Activated naive CD8-positive, alpha-beta T cell treated with anti-CD3 and anti-CD28 coated beads for 36 hours (primary cell): ENCODE results near the gene GASK1A. TPM values are rescaled to one million over a fixed set of nuclear protein-coding genes. Genes with fewer than 3 reads are reported as not detected.

ENCODE experiments used
- DNase-seq: peaks from one replicate; pipeline ENCODE4 v3.0.0; 2021
- H3K27ac Mint-ChIP-seq: one replicate; pipeline ENCODE4 v1.8.0; 2022; ENCODE audit warnings: mild to moderate bottlenecking, moderate library complexity, mixed read lengths
- H3K27me3 Mint-ChIP-seq: one replicate; pipeline ENCODE4 v1.8.0; 2022; ENCODE audit warnings: mild to moderate bottlenecking, mixed read lengths
- H3K36me3 Mint-ChIP-seq: one replicate; pipeline ENCODE4 v1.8.0; 2021; ENCODE audit warnings: mild to moderate bottlenecking, mixed read lengths
- H3K4me1 Mint-ChIP-seq: one replicate; pipeline ENCODE4 v1.8.0; 2021; ENCODE audit warnings: mixed read lengths
- H3K4me3 Mint-ChIP-seq: one replicate; pipeline ENCODE4 v1.8.0; 2022; ENCODE audit warnings: mild to moderate bottlenecking, moderate library complexity, mixed read lengths
- H3K9me3 Mint-ChIP-seq: one replicate; pipeline ENCODE4 v1.8.0; 2022; ENCODE audit warnings: mixed read lengths
- total RNA-seq, 2 experiments: library from RNA; stranded (reverse); gene quantifications; one replicate each; pipeline ENCODE4 v1.2.3, GENCODE V29; 2021

The GASK1A gene
- total RNA-seq, 2 experiments from 2014 or later: 0.08 TPM; not detected in 1

DNA sequence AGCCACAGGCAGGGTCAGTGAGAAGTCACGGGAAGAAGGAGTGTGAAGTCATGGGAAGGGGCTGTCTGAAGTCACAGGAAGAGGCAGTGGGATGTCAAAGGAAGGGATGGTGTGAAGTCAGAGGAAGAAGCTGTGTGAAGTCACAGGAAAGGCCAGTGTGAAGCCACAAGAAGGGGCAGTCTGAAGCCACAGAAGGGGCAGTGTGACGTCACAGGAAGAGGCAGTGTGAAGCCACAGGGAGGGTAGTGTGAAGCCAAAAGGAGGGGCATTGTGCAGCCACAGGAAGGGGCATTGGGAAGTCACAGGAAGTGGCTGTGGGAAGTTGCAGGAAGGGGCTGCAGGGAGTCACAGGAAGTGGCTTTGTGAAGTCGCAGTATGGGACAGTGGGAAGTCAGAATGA lies 35.1 kb downstream of the GASK1A start:
- H3K9me3 Mint-ChIP-seq: peaks cover 1% of the 10 kb centered on the region
- DNase-seq: no peak
- H3K27ac Mint-ChIP-seq: no peak overlapping the region
- H3K27me3 Mint-ChIP-seq: no peaks in the 10 kb centered on the region
- H3K4me3 Mint-ChIP-seq: no peak overlapping the region
- H3K36me3 Mint-ChIP-seq: peaks cover 1% of the 10 kb centered on the region
- H3K4me1 Mint-ChIP-seq: peaks cover 7% of the 10 kb centered on the region

GRCh38 chr3:43014956-43015355 lies 35.8 kb downstream of the GASK1A start:
- DNase-seq: no peak
- no peak overlapping the region for H3K27ac Mint-ChIP-seq
- H3K4me1 Mint-ChIP-seq: peaks cover 12% of the 10 kb centered on the region
- no peak overlapping the region for H3K4me3 Mint-ChIP-seq
- peaks cover 4% of the 10 kb centered on the region for H3K9me3 Mint-ChIP-seq
- H3K36me3 Mint-ChIP-seq: peaks cover 1% of the 10 kb centered on the region
- H3K27me3 Mint-ChIP-seq: no peaks in the 10 kb centered on the region

DNA sequence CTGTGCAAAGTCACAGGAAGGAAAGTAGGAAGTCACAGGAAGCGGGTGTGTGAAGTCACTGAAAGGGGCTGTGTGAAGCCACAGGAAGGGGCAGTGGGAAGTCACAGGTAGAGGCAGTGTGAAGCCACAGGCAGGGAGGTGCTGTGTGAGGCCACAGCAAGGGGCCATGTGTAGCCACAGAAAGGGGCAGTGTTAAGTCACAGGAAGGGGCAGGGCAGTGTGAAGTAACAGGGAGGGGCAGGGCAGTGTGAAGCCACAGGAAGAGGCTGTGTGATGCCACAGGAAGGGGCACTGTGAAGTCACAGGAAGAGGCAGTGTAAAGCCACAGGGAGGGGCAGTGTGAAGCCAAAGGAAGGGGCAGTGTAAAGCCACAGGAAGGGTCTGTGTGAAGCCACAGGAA lies 36.5 kb downstream of the GASK1A start:
- DNase-seq: no peak
- H3K36me3 Mint-ChIP-seq: peaks cover 1% of the 10 kb centered on the region
- H3K27me3 Mint-ChIP-seq: no peaks in the 10 kb centered on the region
- peaks cover 17% of the 10 kb centered on the region for H3K4me1 Mint-ChIP-seq
- H3K4me3 Mint-ChIP-seq: no peak overlapping the region
- no peak overlapping the region for H3K27ac Mint-ChIP-seq
- H3K9me3 Mint-ChIP-seq: peaks cover 9% of the 10 kb centered on the region

GRCh38 chr3:43015991-43016865 lies 37.1 kb downstream of the GASK1A start:
- Mint-ChIP-seq H3K9me3 (peaks cover 14% of the 10 kb centered on the region), H3K27me3 (no peaks in the 10 kb centered on the region), H3K4me1 (peaks cover 23% of the 10 kb centered on the region), H3K36me3 (peaks cover 2% of the 10 kb centered on the region), H3K4me3 (no peak overlapping the region), H3K27ac (no peak overlapping the region)
- DNase-seq: no peak

GRCh38 chr3:43017004-43017403 lies 37.9 kb downstream of the GASK1A start:
- Mint-ChIP-seq H3K4me1 (peaks cover 26% of the 10 kb centered on the region), H3K27ac (no peak overlapping the region), H3K9me3 (peaks cover 21% of the 10 kb centered on the region), H3K36me3 (peaks cover 5% of the 10 kb centered on the region), H3K27me3 (no peaks in the 10 kb centered on the region), H3K4me3 (no peak overlapping the region)
- DNase-seq: no peak

- peaks cover 23% of the 10 kb centered on the region for H3K9me3 Mint-ChIP-seq
- no peak overlapping the region for H3K4me3 Mint-ChIP-seq
- no peak overlapping the region for H3K27ac Mint-ChIP-seq
- peaks cover 7% of the 10 kb centered on the region for H3K36me3 Mint-ChIP-seq
- peaks cover 26% of the 10 kb centered on the region for H3K4me1 Mint-ChIP-seq
- H3K27me3 Mint-ChIP-seq: no peaks in the 10 kb centered on the region
- no peak for DNase-seq
Measured at GRCh38 chr3:43017593-43018195, 38.6 kb downstream of the GASK1A start.

DNA sequence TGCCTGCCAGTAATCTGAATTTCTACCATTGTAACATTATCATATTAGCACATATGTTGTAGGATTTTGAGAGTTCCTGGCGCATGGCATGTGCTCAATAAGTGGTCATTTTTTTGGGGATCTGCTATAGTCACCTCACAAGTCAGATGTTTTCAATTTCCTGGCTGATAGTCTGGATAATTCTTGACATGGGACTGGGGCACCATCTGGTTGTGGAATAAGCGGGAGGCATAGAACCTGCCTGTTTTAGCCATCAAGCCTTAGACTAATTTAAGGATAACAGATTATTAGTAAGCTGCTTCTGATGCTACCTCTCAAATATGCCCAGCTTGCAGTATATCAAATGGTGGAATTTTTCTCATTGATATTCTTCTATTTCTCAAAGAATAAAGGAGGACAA lies 39.1 kb downstream of the GASK1A start:
- Mint-ChIP-seq H3K27ac (no peak overlapping the region), H3K27me3 (no peaks in the 10 kb centered on the region), H3K4me3 (no peak overlapping the region), H3K36me3 (peaks cover 8% of the 10 kb centered on the region), H3K9me3 (peaks cover 23% of the 10 kb centered on the region), H3K4me1 (peaks cover 30% of the 10 kb centered on the region)
- no peak for DNase-seq

DNA sequence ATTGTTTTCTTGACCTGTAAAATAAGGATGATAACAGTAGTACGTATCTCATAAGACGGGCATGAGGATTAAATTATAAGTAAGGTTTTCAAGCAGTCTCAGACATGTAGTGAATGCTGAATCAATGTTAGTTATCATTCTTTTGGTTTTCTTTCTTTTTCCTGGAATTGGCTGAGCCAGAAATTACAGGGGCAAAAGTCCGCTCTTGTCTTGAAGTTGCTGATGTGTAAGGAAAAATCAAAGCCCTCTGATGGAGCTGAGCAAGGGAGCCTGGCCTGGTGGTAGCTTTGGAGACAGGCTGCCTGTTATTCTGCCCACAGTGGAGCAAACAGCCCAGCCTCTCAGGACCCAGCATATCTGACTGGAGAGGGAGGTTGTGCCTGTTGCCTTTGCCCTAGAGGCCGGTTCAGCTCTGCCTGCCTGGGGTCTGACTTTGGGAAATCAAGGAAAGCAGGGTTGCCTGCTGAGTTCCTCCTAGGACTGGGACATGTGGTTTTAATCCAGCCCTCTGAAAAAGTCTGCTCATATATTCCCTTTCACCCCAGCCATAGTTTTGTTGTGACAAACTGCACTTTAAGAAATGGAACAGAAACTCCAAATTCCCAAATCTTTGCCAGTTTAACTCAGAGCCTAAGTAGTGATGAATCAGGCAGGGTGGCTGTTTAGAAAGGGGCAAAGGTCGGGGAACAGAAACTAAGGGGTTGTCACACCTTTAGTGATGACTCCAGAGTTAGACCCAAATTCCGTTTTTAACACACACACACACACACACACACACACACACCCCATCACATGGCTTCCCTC lies 40.1 kb downstream of the GASK1A start:
- Mint-ChIP-seq H3K36me3 (peaks cover 8% of the 10 kb centered on the region), H3K4me1 (peaks cover 40% of the 10 kb centered on the region), H3K9me3 (peaks cover 23% of the 10 kb centered on the region), H3K4me3 (no peak overlapping the region), H3K27ac (peak overlapping the region; percentile 66), H3K27me3 (no peaks in the 10 kb centered on the region)
- no peak for DNase-seq

GRCh38 chr3:43019826-43020225 lies 40.7 kb downstream of the GASK1A start:
- Mint-ChIP-seq H3K27ac (no peak overlapping the region), H3K4me1 (peaks cover 46% of the 10 kb centered on the region), H3K9me3 (peaks cover 23% of the 10 kb centered on the region), H3K36me3 (peaks cover 8% of the 10 kb centered on the region), H3K4me3 (no peak overlapping the region), H3K27me3 (no peaks in the 10 kb centered on the region)
- DNase-seq: no peak

DNA sequence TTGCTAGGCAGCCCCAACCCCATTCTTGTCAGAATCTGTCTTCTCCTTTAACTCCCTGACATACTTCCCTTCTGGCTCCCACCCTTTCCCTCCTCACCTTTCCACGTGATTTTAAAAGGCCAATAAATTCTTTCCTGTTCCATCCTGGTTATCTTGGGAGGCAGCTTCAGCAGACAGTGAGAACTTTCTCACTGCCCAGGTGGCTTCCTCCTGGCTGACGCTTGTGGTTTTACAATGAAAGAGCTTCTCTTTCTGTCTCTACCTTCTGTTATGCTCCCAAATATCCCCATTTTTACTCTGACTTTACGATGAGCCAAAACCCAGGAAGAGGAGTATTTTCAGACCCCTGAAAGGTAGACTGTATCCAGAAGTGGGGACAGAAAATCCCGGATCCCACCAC lies 42.1 kb downstream of the GASK1A start:
- Mint-ChIP-seq H3K9me3 (peaks cover 23% of the 10 kb centered on the region), H3K4me1 (peaks cover 53% of the 10 kb centered on the region), H3K36me3 (peaks cover 8% of the 10 kb centered on the region), H3K27ac (no peak overlapping the region), H3K27me3 (no peaks in the 10 kb centered on the region), H3K4me3 (no peak overlapping the region)
- no peak for DNase-seq

DNA sequence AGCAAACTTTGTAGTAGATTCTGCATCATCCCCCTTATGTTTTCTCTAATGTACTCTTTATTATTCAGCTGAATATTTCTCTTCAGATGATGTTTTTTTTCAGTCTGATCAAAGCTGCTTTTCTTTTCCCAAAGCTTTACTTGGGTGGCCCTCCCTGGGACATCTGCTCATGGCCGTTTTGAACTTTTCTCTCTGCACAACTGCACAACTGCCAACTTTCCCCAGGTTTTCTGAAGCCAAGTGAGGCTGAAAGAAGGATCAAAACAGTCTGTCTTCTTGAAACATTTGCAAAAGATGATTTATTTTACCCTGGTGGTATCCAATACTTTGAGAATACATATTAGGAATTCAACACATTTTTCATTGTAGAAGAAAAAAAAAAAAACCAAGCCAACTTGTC lies 43.0 kb downstream of the GASK1A start:
- Mint-ChIP-seq H3K4me1 (peaks cover 53% of the 10 kb centered on the region), H3K27me3 (no peaks in the 10 kb centered on the region), H3K9me3 (peaks cover 26% of the 10 kb centered on the region), H3K27ac (no peak overlapping the region), H3K4me3 (no peak overlapping the region), H3K36me3 (peaks cover 8% of the 10 kb centered on the region)
- no peak for DNase-seq

DNA sequence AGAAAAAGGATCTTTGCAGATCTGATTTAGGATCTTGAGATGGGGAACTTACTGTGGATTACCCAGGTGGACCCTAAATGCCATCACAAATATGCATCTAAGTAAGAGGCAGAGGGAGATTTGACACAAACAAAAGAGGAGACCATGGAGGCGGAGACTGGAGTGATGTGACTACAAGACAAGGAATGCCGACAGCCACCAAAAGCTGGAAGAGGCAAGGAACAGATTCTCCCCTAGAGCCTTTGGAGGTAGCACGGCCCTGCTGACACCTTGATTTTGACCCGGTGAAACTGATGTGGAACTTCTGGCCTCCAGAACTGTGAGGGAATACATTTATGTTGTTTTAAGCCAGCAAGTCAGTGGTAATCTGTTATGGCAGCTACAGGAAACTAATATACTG lies 44.0 kb downstream of the GASK1A start:
- Mint-ChIP-seq H3K4me3 (no peak overlapping the region), H3K36me3 (peaks cover 8% of the 10 kb centered on the region), H3K27me3 (no peaks in the 10 kb centered on the region), H3K9me3 (peaks cover 27% of the 10 kb centered on the region), H3K27ac (peak overlapping the region; percentile 59), H3K4me1 (peaks cover 53% of the 10 kb centered on the region)
- DNase-seq: no peak

DNA sequence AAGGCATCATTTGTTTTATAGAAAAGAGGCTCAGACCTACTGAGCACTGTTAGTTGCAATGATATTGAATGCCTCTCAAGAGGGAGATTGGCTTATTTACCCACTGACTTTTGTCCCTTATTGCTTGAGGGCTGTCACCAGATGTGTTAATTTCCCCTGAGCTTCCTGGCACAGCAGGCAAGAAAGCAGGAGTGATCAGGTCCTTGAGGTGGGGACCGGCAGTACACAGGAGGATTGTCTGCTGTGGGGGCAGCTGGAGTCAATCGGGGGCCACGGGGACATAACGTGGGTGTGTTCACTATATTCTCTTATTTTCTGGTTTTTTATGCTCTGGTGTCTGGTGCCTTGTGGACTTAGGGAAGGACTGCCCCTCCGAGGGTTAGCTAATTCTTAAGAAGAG lies 44.6 kb downstream of the GASK1A start:
- Mint-ChIP-seq H3K4me1 (peaks cover 53% of the 10 kb centered on the region), H3K36me3 (peaks cover 7% of the 10 kb centered on the region), H3K4me3 (peak overlapping the region; percentile 38), H3K27ac (peak overlapping the region; percentile 72), H3K27me3 (no peaks in the 10 kb centered on the region), H3K9me3 (peaks cover 27% of the 10 kb centered on the region)
- no peak for DNase-seq

GRCh38 chr3:43024181-43024885 lies 45.2 kb downstream of the GASK1A start:
- Mint-ChIP-seq H3K4me3 (peak overlapping the region; percentile 38), H3K9me3 (peaks cover 26% of the 10 kb centered on the region), H3K27ac (peak overlapping the region; percentile 72), H3K4me1 (peaks cover 47% of the 10 kb centered on the region), H3K27me3 (no peaks in the 10 kb centered on the region), H3K36me3 (peaks cover 7% of the 10 kb centered on the region)
- peak; percentile 29 for DNase-seq

DNA sequence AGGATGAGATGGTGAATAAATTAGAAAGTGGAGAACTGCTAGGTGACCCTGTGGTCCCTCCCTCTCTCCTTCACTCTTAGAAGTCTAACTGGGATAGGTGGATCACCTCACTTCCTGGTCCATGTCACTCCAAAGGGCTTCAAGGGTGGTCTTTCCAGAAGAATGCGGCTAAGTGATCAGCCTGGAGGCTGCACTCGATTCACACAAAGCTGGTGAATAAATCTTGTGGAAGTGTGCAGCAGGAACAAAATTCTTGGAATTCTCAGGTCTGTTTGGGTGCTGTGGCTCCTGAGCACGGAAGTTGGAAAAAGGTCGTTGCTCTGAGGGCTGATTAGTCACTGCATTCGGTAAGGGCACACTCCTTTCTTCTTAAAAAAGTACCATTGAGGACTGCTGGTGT lies 46.3 kb downstream of the GASK1A start:
- Mint-ChIP-seq H3K36me3 (peaks cover 7% of the 10 kb centered on the region), H3K9me3 (peaks cover 19% of the 10 kb centered on the region), H3K4me1 (peaks cover 43% of the 10 kb centered on the region), H3K27ac (no peak overlapping the region), H3K4me3 (no peak overlapping the region), H3K27me3 (no peaks in the 10 kb centered on the region)
- no peak for DNase-seq
